ENCODE data around the gene APOL4.

The APOL4 gene

DNA sequence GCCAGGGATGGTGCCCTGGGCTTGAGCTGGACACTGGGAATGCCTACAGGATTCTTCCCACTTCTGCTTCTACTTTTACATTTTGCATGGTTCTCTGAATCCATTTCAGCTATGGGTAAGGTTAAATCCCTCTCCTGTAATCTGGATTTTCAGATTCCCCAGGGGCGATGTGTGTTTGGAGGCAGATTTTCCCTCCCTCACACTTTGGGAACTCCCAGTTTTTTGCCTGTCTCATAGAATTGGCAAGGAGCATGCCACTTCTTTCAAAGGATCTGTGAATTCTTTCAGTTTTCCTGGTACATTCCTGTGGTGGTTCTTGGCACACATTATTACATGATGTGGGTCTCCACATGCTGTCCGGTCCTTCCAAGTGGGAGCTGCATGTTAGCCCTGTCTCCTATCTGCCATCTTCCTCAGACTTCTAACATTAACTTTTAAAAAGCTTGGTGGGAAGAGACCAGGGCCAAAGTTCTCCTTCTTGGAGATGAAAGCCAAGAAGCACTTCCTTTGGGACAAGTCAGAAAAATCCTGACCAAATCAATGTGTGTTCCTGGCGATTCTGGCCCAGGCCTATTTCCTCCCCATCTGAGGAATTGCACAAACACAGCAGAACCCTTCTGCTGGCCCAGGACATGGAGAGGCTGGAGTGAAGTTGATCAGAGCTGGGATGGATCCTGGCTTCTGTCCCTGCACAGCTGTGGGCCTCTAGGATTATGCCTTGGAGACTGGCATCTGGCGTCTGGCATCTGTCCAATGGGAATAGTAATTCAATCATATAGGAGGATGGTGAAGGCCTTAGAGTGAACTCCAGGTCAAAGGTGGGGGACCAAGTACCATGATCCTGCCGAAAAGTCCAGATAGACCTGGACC, 43.1 kb upstream of the APOL4 start:
- in situ Hi-C loops (cut with HindIII; ENCODE audit: low sequenced_read_pairs) = no loop called here
- DNase-seq (ENCODE audit: low read depth) = peak; percentile 81
- TF ChIP-seq, protein P1, sequence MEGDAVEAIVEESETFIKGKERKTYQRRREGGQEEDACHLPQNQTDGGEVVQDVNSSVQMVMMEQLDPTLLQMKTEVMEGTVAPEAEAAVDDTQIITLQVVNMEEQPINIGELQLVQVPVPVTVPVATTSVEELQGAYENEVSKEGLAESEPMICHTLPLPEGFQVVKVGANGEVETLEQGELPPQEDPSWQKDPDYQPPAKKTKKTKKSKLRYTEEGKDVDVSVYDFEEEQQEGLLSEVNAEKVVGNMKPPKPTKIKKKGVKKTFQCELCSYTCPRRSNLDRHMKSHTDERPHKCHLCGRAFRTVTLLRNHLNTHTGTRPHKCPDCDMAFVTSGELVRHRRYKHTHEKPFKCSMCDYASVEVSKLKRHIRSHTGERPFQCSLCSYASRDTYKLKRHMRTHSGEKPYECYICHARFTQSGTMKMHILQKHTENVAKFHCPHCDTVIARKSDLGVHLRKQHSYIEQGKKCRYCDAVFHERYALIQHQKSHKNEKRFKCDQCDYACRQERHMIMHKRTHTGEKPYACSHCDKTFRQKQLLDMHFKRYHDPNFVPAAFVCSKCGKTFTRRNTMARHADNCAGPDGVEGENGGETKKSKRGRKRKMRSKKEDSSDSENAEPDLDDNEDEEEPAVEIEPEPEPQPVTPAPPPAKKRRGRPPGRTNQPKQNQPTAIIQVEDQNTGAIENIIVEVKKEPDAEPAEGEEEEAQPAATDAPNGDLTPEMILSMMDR (IDR thresholded peaks at IDR 0.05; ENCODE audit: low read depth, low read length, missing control alignments) = no peak

DNA sequence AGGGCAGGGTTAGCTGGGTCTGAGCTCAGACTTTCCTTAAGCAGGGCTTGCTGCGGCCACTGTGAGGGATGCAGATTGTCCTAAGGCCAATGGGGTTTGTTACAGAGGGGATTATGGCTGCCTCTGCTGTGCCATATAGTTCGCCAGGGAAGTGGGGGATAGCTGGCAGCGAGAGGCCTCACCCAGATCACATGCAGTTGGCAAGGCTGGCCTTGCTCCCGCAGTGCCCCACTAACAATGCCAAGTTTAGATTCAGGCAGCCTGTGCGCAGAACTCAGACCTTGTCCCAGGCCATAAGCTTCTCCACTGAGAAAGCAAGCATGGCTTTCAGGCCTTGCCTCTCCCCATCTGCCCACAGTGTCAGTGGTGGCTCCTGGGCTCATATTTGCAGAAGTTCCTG, 42.4 kb upstream of the APOL4 start:
- in situ Hi-C loops (cut with HindIII; ENCODE audit: low sequenced_read_pairs) = no loop called here
- H3K4me3 ChIP-seq (ENCODE audit: low read depth, low read length) = no peak overlapping the region
- TF ChIP-seq, protein P1 (IDR thresholded peaks at IDR 0.05; ENCODE audit: low read depth, low read length, missing control alignments) = no peak
- DNase-seq (ENCODE audit: low read depth) = no peak

More for the DNA sequence above, 43.1 kb upstream of the APOL4 start:
- H3K4me3 ChIP-seq (ENCODE audit: low read depth, low read length) = no peak overlapping the region

DNA sequence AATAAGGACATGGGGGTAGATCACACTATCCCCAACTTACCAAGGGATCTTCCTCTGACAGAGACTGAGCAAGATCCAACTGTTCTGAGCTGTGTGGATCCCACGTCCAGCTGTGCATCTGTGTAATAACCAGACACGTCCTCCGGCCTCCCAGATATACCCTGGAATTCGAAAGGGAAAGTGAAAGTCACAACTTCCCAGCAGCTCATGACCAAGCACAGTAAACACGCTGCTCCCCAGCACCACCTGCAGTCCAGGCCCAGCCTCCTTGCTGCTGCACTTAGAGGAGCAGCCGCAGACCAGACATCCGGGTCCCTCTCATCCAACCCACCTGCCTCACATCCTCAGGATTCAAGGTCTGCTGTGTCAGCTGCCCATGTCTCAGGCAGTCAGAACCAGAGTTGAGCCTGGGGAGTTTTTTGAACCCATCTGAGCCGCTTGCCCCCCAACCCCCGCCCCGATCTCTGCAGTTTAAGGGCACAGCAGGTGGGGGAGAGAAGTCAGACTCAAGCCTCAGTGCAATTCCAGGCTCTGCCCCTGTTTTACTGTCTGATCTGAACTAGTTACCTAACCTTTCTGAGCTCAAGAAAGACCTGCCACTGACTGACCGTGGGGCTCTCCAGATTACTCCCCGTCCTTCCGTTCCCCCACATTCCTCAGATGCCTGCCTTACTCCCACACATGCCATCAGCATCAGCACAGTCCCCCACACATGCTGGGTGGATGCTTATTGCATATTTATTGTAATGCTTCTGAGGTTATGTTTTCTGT, 38.0 kb upstream of the APOL4 start, which contains the start of gene APOL2:
Gene APOL2 (minus strand): TSS at position 127 of the 771 bp plus-strand sequence. CDS start 6,365 bp downstream, outside the sequence.
- in situ Hi-C loops (cut with HindIII; ENCODE audit: low sequenced_read_pairs) = no loop called here
- peak; percentile 88 for DNase-seq (ENCODE audit: low read depth)
- TF ChIP-seq, protein P1 (IDR thresholded peaks at IDR 0.05; ENCODE audit: low read depth, low read length, missing control alignments) = peak; percentile 79
- peak within 1 kb of the TSS; percentile 61 for H3K4me3 ChIP-seq (ENCODE audit: low read depth, low read length)

DNA sequence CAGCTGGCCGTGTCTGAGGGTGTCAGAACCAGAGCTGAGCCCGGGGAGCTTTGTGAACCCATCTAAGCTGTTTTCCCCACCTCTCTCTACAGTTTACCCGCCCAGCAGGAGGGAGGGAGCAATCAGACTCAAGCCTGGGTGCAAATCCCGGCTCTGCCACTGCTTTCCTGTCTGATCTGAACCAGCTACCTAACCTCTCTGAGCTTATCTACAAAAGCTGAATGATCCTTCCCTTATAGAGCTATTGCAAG, 37.5 kb upstream of the APOL4 start:
- in situ Hi-C loops (cut with HindIII; ENCODE audit: low sequenced_read_pairs) = no loop called here
- no peak for DNase-seq (ENCODE audit: low read depth)
- peak overlapping the region; percentile 61 for H3K4me3 ChIP-seq (ENCODE audit: low read depth, low read length)
- TF ChIP-seq, protein P1 (IDR thresholded peaks at IDR 0.05; ENCODE audit: low read depth, low read length, missing control alignments) = no peak

DNA sequence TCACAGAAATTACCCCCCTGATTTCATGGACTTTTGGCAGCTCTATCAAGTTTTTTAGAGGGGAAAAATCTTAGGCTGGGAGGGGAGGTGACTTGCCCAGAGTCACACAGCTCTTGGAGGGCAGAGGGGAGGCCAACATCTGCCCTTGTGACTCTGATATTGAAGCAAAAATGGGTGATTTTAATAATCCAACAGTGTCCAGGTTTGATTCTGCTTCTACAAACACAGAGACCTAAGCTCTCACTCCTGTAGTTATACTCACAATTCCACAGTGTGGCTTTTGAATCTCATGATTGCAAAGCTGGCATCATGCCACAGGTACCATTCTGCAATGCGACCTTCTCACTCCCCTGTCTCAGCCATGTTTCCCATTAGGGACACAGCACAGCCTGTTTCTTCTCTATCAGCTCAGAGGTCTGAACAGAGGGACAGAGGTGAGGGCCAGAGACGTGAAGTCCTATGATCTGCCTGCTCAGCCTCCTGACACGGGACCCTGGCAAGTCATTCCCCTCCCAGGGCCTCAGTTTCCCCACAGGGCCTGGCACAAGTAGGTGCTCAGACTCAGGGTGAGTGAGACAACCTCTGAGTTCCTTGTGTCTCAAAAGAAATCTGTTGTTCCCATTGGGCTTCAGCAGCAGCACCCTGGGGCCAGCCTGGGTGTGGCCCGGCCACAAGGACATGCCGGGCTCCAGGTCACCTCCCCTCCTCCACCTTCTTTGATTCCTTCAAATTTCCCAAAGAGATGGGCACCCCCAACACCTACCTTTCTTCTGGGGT, 37.0 kb upstream of the APOL4 start:
- in situ Hi-C loops (cut with HindIII; ENCODE audit: low sequenced_read_pairs) = no loop called here
- H3K4me3 ChIP-seq (ENCODE audit: low read depth, low read length) = peak overlapping the region; percentile 61
- TF ChIP-seq, protein P1 (IDR thresholded peaks at IDR 0.05; ENCODE audit: low read depth, low read length, missing control alignments) = no peak
- DNase-seq (ENCODE audit: low read depth) = no peak
